ENCODE measurements around the gene UGT3A2. TPM values are rescaled to one million over a fixed set of nuclear protein-coding genes. Genes with fewer than 3 reads are reported as not detected.
"Not testable (repeated sequence)": the region's sequence is repeated elsewhere in the genome, so short reads cannot be mapped to it uniquely, and the experiment has no call there.

UGT3A2 gene
- total RNA-seq, 1 donor from 2014 or later = not detected

GRCh38 chr5:36052538-36052937 lies 14.1 kb downstream of the UGT3A2 start:
- no peak for DNase-seq (ENCODE audit: low read depth in 2 of 2)

GRCh38 chr5:36049949-36050348 lies 16.7 kb downstream of the UGT3A2 start:
- DNase-seq (ENCODE audit: low read depth in 2 of 2) = no peak

GRCh38 chr5:36047384-36048160 lies 19.1 kb downstream of the UGT3A2 start:
- no peak for DNase-seq (ENCODE audit: low read depth in 2 of 2)

DNA sequence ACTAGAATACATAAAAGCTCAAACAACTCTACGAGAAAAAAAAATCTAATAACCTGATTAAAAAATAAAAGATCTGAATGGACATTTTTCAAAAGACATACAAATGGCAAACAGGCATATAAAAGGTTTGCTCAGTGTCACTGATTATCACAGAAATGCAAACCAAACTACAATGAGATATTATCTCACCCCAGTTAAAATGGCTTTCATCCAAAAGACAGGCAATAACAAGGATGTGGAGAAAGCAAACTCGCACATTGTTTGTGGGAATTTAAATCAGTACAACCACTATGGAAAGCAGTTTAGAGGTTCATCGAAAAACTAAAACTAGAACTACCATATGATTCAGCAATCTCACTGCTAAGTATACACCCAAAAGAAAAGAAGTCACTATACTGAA lies 20.8 kb downstream of the UGT3A2 start:
- DNase-seq (ENCODE audit: low read depth in 2 of 2) = no peak

- no peak for DNase-seq (ENCODE audit: low read depth in 2 of 2)
These were observed 25.2 kb downstream of the UGT3A2 start for GRCh38 chr5:36041537-36041845.

GRCh38 chr5:36040651-36041536 lies 25.8 kb downstream of the UGT3A2 start:
- no peak for DNase-seq (ENCODE audit: low read depth in 2 of 2)

GRCh38 chr5:36035696-36036095 lies 31.0 kb downstream of the UGT3A2 start:
- no peak for DNase-seq (ENCODE audit: low read depth in 2 of 2)

- not testable (repeated sequence) for DNase-seq (ENCODE audit: low read depth in 2 of 2)
These were observed 32.0 kb downstream of the UGT3A2 start for GRCh38 chr5:36034536-36035134.

GRCh38 chr5:36033486-36033885 lies 33.2 kb downstream of the UGT3A2 start:
- no peak for DNase-seq (ENCODE audit: low read depth in 2 of 2)

DNA sequence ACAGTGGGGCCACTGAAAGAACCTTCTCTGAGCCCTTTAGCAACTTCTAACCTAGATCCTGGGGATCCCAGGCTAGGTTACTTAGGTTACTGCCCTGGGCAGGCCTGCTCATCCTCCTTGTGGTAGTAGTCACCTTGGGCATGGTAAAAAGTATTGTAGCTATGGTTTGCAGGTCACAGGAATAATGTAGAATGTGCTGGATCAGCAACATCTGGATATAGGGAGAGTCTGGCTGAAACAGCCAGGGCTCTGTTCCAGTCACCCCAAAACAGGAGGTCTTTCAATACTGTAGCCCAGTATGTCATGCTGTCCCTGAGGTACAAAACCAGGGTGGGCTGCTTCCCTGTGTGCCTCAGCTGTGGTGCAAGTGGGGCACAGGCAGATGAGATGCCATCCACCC lies 33.6 kb downstream of the UGT3A2 start:
- DNase-seq (ENCODE audit: low read depth in 2 of 2) = no peak

- DNase-seq (ENCODE audit: low read depth in 2 of 2) = no peak
These were observed 35.5 kb downstream of the UGT3A2 start for GRCh38 chr5:36031223-36031622.

DNA sequence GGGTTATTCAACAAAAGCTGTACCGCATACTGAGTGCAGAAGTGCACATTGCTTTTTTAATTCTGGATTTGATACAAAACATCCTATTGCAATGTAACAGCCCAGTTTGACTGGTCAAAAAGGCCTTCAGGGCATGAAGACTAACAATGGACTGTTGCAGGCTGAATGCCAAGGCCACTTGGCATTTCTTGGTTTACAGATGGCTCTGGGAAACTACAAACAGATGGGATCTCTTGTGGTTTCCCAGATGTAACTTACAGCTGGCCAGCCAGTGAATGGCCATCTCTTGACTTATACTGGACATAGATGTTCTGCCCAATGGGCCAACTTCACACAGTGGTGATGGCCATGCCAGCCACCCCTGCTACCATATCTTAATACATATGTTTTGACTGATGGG lies 36.8 kb downstream of the UGT3A2 start:
- DNase-seq (ENCODE audit: low read depth in 2 of 2) = no peak

DNA sequence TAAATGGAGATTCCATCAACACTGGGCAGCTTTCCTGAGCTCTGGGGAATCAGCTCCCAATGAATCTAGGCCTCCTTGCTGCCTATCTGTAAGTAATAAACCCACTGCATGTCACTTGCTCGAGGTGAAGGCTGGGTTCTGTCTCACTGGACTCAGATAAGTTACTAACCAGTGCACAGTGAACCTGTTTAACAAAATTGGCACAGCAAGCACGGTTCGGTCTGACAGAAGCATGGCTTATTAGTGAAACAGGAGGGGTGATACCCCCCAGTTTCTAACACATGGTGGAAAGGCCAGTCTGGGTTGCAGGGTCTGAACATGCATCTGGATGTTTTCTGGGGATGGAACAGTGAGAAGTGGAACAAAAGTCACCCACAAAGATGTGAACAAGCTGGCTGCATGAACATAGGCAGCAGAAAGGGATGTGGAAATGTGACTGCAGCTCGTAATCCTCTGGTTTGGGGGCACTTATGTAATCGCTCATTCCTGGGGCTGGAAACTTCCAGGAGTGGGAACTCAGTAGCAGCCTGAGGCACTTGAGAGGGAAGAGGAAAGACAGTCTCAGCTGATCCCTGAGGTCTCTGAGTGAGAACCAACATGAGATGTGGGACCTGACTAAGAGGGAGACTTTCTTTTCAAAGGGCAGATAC lies 37.7 kb downstream of the UGT3A2 start:
- no peak for DNase-seq (ENCODE audit: low read depth in 2 of 2)

DNA sequence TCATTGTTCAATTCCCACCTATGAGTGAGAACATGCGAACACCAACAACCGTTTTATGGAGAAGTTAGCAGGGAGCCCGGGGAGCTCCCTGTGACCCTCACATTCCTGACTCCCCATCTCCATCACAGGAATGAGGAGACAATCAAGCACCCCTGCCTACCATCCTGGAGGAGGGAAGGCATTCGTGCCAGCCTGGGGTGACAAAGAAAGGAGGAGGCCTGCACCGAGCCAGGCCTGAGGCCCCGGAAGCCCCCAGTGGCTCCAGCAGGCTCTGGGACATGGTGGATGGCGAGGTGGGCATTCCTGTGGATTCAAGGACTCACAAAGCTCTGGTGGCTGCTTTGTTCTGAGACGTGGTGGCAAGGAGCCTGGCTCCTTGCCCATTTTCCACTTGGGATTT lies 39.0 kb downstream of the UGT3A2 start:
- DNase-seq (ENCODE audit: low read depth in 2 of 2) = no peak

DNA sequence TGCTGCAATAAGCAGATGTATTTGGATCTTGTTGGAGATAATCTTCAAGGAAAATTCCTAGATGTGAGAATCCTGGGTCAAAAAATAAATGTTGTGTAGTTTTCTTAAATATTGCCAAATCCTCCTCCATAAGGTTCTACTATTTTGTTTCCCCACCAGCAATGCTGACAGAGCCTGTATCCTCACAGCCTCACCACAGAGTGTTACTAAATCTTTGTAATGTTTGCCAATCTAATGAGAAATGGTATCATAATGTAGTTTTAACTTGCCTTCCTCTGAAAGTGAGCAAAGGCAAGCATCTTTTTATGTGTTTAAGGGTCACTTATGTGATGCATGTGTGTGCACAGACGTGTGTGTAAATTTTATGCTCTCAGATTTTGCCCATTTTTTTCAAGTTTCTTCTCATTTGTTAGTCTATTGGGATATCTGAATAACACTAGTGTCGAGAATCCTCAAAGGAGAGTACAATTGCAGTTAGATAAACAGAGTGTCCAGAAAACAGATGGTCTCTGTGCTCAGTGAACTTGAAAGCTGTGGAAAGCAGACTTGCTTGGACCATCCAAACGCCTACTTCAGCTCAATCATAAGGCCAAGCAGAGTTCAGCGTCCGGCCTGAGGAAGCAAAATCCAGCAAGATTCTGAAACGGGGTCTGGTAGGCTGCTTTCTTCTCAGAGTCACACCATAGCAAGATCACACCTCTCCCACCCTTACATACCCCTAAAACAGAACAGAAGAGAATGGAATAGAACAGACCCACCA lies 39.8 kb downstream of the UGT3A2 start:
- no peak for DNase-seq (ENCODE audit: low read depth in 2 of 2)

DNA sequence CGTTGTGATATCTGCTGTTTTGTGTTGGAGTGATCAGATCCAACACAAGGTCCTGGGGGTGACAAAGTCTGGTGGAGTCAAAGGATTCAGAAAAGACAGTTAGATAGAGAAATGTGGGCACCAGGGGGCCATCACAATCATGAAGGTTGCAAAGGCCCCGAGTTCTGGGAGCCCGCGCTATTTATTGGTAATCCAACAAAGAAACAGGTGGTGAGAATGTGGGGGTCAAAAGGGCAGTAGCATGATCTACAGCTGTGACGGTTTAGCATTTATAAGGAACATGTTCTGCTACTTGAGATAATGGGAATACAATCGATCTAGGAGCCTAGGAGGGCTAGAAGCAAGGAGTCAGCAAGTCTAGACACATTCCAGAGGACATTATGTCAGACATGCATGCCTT lies 44.4 kb downstream of the UGT3A2 start:
- not testable (repeated sequence) for DNase-seq (ENCODE audit: low read depth in 2 of 2)

DNA sequence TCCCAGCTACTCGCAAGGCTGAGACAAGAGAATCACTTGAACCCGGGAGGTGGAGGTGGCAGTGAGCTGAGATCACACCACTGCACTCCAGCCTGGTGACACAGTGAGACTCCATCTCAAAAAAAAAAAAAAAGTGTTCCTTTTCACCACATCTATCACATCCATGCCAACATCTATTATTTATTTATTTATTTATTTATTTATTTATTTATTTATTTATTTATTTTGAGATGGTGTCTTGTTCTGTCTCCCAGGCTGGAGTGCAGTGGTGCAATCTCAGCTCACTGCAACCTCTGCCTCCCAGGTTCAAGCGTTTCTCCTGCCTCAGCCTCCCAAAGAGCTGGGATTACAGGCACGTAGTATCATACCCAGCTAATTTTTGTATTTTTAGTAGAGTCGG lies 47.1 kb downstream of the UGT3A2 start:
- DNase-seq (ENCODE audit: low read depth in 2 of 2) = not testable (repeated sequence)

GRCh38 chr5:36017622-36018021 lies 49.1 kb downstream of the UGT3A2 start:
- DNase-seq (ENCODE audit: low read depth in 2 of 2) = no peak

DNA sequence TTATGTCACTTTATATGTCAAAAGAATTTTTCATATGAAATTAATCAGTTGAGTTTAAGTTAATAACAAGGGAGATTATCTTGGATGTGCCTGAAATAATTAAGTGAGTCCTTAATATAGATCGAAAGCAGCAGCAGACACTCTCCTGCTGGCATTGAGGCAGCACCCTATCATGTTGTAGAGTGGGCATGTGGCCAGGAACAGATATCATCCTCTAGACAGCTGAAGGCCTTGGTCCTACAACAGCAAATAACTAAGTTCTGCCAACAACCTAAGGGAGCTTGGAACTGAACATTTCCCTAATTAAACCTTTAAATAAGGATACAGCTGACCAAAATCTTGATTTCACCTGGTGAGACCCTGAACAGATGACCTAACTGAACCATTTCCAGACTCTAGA lies 49.7 kb downstream of the UGT3A2 start:
- DNase-seq (ENCODE audit: low read depth in 2 of 2) = no peak

- no peak for DNase-seq (ENCODE audit: low read depth in 2 of 2)
These were observed 53.5 kb downstream of the UGT3A2 start for GRCh38 chr5:36013182-36013581.

DNA sequence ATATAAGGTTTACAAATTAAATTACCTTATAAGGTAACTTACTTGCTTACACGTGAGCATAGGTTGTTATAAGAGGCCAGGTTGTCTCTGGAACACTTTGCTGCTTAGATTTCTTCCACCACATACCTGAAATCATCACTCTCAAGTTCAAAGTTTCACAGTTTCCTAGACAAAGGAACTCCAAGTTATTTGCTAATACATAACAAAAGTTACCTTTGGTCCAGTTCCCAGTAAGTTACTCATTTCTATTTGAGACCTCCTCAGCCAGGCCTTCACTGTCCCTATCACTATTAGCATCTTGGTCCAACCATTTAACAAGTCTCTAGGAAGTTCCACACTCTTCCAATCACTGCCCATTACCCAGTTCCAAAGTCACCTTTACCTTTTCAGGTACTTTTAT lies 57.0 kb downstream of the UGT3A2 start:
- DNase-seq (ENCODE audit: low read depth in 2 of 2) = no peak

All from dermis microvascular lymphatic vessel endothelial cell (primary cell).